SU-DHL-6 (cell line): Measurements from ENCODE around the gene LRP6.

Experiments
- H2AFZ ChIP-seq: fragments of 200-600 bp; sonication (generic); 2 replicates; pipeline ENCODE4 v1.6.1; 2014; ENCODE audit warnings: low read depth, mild to moderate bottlenecking, moderate library complexity, mixed read lengths, antibody characterized with exemption, low read length; ENCODE audit not compliant: severe bottlenecking
- H3F3A ChIP-seq: fragments of 200-600 bp; shearing (Covaris generic); 2 replicates; pipeline ENCODE4 v1.6.0; 2016; ENCODE audit warnings: antibody characterized with exemption, mild to moderate bottlenecking; ENCODE audit not compliant: insufficient read depth
- H3K27ac ChIP-seq: fragments of 200-600 bp; sonication (generic); 2 replicates; pipeline ENCODE4 v1.5.1; 2016; ENCODE audit warnings: low read depth, mild to moderate bottlenecking, low read length, moderate library complexity, mixed read lengths
- H3K27me3 ChIP-seq: fragments of 200-600 bp; sonication (generic), shearing (Covaris generic); 2 replicates; pipeline ENCODE4 v1.6.0; 2014; ENCODE audit warnings: mild to moderate bottlenecking, low read length
- H3K36me3 ChIP-seq: fragments of 200-600 bp; sonication (generic); 2 replicates; pipeline ENCODE4 v1.6.1; 2014; ENCODE audit warnings: mild to moderate bottlenecking, low read length, mixed read lengths
- H3K4me2 ChIP-seq: fragments of 300-600, 200-600 bp; shearing (Covaris generic), sonication (generic); 2 replicates; pipeline ENCODE4 v1.6.0; 2014; ENCODE audit warnings: low read length, low read depth, mild to moderate bottlenecking; ENCODE audit not compliant: poor library complexity, severe bottlenecking
- H3K4me3 ChIP-seq: fragments of 200-600 bp; sonication (generic); 2 replicates; pipeline ENCODE4 v1.5.1; 2014; ENCODE audit warnings: antibody characterized with exemption, low read length, mild to moderate bottlenecking, mixed read lengths; ENCODE audit not compliant: insufficient read depth, poor library complexity, severe bottlenecking
- H3K79me2 ChIP-seq: fragments of 200-600 bp; sonication (generic); 2 replicates; pipeline ENCODE4 v1.6.1; 2014; ENCODE audit warnings: mild to moderate bottlenecking, low read length, moderate library complexity; ENCODE audit not compliant: insufficient read depth
- H3K9ac ChIP-seq: fragments of 200-600 bp; sonication (generic); 2 replicates; pipeline ENCODE4 v1.7.0; 2014; ENCODE audit warnings: mild to moderate bottlenecking, low read length
- H3K9me2 ChIP-seq: fragments of 200-600 bp; sonication (generic); replicated peaks from 2 replicates; pipeline ENCODE4 v1.6.1; 2014; ENCODE audit warnings: low read length; ENCODE audit not compliant: insufficient read depth
- H3K9me3 ChIP-seq: fragments of 200-600 bp; sonication (generic); 2 replicates; pipeline ENCODE4 v1.6.1; 2014; ENCODE audit warnings: low read length, mixed read lengths; ENCODE audit not compliant: insufficient read depth
- H4K20me1 ChIP-seq: fragments of 200-600 bp; sonication (generic); 2 replicates; pipeline ENCODE4 v1.6.1; 2014; ENCODE audit warnings: low read depth, mild to moderate bottlenecking, antibody characterized with exemption, low read length, moderate library complexity, mixed read lengths
- EZH2phosphoT487 ChIP-seq: fragments of 200-600 bp; sonication (generic), shearing (Covaris generic); conservative IDR thresholded peaks from 2 replicates; pipeline ENCODE4 v1.6.1; 2018; ENCODE audit warnings: mild to moderate bottlenecking, antibody characterized with exemption, low read length, moderate library complexity, mixed read lengths
- TF ChIP-seq, protein P1 (sequence below): fragments of 200-600 bp; sonication (generic); IDR thresholded peaks from one replicate; pipeline ENCODE4 v1.5.1; 2017; ENCODE audit warnings: antibody characterized with exemption, mild to moderate bottlenecking, low read length, moderate library complexity; ENCODE audit not compliant: insufficient read depth, poor library complexity, severe bottlenecking

LRP6 gene

DNA sequence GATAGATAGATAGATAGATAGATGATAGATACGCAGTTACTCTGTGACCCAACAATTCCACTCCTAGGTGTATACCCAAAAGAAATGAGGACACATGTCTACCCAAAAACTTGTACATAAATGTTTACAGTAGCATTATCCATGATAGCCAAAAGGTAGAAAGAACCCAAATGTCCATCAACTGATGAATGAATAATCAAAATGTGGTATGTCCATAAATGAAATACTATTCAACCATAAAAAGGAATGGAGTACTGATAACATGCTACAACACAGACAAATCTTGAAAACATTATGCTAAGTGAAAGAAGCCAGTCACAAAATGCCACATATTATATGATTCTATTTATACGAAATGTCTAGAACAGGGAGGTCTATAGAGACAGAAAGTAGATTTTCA, 36.1 kb upstream of the LRP6 start:
- Histone ChIP-seq H3K4me3 (no peak overlapping the region), H2AFZ (no peak overlapping the region), H3K4me2 (no peak overlapping the region), H3K79me2 (no peaks in the 10 kb centered on the region), H3F3A (no peaks in the 10 kb centered on the region), H3K27ac (no peak overlapping the region), H3K9ac (no peak overlapping the region), H3K9me2 (no peaks in the 10 kb centered on the region), H3K36me3 (no peaks in the 10 kb centered on the region), H3K9me3 (no peaks in the 10 kb centered on the region), H4K20me1 (no peaks in the 10 kb centered on the region), H3K27me3 (no peaks in the 10 kb centered on the region)
- TF ChIP-seq, protein P1, sequence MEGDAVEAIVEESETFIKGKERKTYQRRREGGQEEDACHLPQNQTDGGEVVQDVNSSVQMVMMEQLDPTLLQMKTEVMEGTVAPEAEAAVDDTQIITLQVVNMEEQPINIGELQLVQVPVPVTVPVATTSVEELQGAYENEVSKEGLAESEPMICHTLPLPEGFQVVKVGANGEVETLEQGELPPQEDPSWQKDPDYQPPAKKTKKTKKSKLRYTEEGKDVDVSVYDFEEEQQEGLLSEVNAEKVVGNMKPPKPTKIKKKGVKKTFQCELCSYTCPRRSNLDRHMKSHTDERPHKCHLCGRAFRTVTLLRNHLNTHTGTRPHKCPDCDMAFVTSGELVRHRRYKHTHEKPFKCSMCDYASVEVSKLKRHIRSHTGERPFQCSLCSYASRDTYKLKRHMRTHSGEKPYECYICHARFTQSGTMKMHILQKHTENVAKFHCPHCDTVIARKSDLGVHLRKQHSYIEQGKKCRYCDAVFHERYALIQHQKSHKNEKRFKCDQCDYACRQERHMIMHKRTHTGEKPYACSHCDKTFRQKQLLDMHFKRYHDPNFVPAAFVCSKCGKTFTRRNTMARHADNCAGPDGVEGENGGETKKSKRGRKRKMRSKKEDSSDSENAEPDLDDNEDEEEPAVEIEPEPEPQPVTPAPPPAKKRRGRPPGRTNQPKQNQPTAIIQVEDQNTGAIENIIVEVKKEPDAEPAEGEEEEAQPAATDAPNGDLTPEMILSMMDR = no peak
- no peak for TF ChIP-seq EZH2phosphoT487

DNA sequence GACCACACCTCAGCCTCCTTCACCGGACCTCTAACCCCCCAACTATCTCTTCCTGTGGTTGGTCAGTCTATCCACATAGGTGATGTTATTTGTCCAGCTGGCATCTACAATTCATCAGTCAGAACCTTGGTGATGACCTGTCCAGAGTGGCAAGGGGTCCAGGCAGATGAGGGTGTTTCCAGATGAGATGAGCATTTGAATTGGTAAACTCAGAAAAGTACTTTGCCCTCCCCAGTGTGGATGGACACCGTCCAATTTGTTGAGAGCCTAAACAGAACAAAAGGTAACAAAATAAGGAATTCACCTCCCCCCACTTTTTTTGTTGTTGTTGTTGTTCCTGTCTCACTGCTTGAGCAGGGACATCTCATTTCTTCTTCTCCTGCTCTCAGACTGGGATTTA, 34.3 kb upstream of the LRP6 start:
- H3K36me3 ChIP-seq = no peaks in the 10 kb centered on the region
- no peak overlapping the region for H2AFZ ChIP-seq
- no peaks in the 10 kb centered on the region for H3K27me3 ChIP-seq
- H3K9me3 ChIP-seq = no peaks in the 10 kb centered on the region
- H3K79me2 ChIP-seq = no peaks in the 10 kb centered on the region
- no peaks in the 10 kb centered on the region for H3K9me2 ChIP-seq
- H3K4me3 ChIP-seq = no peak overlapping the region
- no peak overlapping the region for H3K9ac ChIP-seq
- H3K4me2 ChIP-seq = no peak overlapping the region
- no peaks in the 10 kb centered on the region for H4K20me1 ChIP-seq
- TF ChIP-seq, protein P1 = no peak
- TF ChIP-seq EZH2phosphoT487 = no peak
- no peak overlapping the region for H3K27ac ChIP-seq
- no peaks in the 10 kb centered on the region for H3F3A ChIP-seq

DNA sequence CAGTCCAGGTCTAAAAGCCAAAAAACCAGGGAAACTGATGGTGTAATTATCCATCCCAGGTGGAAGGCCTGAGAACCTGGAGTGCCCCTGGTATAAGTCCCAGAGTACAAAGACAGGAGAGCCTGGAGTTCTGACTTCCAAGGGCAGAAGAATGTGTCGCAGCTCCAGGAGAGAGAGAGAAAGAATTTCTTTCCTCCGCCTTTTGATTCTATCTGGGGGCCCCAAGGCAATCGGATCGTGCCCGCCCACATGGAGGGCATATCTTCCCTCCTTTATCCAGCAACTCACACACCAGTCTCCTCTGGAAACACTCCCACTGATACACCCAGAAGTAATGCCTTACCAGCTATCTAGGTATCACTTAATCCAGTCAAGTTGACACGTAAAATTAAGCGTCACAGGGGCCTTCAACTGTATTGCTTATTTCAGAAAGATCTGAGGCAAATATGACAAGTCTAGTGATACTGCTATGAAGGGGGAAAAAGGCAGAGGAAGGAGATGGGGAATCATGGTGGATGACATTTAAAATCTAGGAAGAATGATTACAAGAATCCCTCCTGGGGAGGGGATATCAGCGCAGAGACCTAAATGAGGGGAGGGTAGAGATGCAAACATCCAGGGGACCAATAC, 30.5 kb upstream of the LRP6 start:
- Histone ChIP-seq H3F3A (no peaks in the 10 kb centered on the region), H2AFZ (no peak overlapping the region), H3K79me2 (no peaks in the 10 kb centered on the region), H3K27ac (no peak overlapping the region), H3K4me2 (no peak overlapping the region), H3K4me3 (no peak overlapping the region), H3K9ac (no peak overlapping the region), H3K9me3 (no peaks in the 10 kb centered on the region), H4K20me1 (no peaks in the 10 kb centered on the region), H3K27me3 (no peaks in the 10 kb centered on the region), H3K36me3 (no peaks in the 10 kb centered on the region), H3K9me2 (no peaks in the 10 kb centered on the region)
- no peak for TF ChIP-seq EZH2phosphoT487
- TF ChIP-seq, protein P1 = no peak
